Kidney glomerular epithelial cell (primary cell): Measurements from ENCODE around the gene ADAMTS13.
"Not testable (repeated sequence)": the region's sequence is repeated elsewhere in the genome, so short reads cannot be mapped to it uniquely, and the experiment has no call there.

Experiments
- DNase-seq: peaks from one replicate; lab custom pipeline; 2025; lab: John Stamatoyannopoulos, UW

The ADAMTS13 gene

DNA sequence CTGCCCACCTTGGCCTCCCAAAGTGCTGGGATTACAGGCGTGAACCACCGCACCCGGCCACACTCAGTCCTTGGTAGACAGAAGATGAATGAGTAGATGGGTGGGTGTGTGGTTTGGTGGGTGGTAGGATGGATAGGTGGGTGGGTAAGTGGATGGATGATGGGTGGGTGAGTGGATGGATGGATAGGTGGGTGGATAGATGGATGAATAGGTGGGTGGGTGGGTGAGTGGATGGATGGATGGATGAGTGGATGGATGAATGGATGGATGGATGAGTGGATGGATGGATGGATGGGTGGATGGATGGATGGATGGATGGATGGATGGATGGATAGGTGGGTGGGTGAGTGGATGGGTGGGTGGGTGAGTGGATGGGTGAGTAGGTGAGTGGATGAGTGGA, 29.9 kb upstream of the ADAMTS13 start:
- not testable (repeated sequence) for DNase-seq

DNA sequence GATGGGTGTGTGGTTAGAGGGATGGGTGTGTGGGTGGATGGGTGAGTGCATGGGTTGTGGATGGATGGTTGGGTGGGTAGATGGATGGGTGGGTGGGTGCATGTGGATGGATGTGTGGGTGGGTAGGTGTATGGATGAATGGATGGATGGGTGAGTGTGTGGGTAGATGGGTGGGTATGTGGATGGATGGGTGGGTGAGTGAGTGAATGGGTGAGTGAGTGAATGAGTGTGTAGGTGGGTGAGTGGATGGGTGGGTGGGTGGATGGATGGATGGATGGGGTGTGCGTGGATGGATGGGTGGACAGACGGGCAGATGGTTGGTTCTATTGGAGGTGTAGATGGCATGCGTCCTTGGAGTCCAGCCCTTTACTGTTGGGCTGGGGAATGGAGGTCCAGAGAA, 28.8 kb upstream of the ADAMTS13 start:
- no peak for DNase-seq

GRCh38 chr9:133394687-133395271, 27.4 kb upstream of the ADAMTS13 start:
- DNase-seq: no peak

- no peak for DNase-seq
Measured at GRCh38 chr9:133396952-133397351, 25.2 kb upstream of the ADAMTS13 start.

DNA sequence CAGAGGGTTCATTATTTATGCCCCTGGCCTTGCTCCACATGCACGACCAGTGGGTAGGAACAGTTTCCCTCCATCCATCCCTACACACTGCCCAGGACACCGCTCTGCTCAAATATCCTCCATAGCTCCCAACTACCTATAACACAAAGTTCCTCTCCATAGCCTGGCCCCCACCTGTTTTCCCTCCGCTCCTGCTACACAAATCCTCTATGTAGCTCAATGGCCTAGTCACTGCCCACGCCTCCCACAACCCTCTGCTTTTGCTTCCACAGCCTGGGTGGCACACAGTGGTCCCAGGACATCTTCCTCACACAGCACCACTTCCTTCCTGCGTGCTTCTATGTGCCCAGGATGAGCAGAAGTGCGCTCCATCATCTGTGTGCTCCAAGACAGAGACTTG, 24.8 kb upstream of the ADAMTS13 start:
- no peak for DNase-seq

- DNase-seq: no peak
Measured at GRCh38 chr9:133397895-133398294, 24.3 kb upstream of the ADAMTS13 start.

- DNase-seq: no peak
Measured at GRCh38 chr9:133400292-133400691, 21.9 kb upstream of the ADAMTS13 start.

- no peak for DNase-seq
Measured at GRCh38 chr9:133401588-133401987, 20.6 kb upstream of the ADAMTS13 start.

DNA sequence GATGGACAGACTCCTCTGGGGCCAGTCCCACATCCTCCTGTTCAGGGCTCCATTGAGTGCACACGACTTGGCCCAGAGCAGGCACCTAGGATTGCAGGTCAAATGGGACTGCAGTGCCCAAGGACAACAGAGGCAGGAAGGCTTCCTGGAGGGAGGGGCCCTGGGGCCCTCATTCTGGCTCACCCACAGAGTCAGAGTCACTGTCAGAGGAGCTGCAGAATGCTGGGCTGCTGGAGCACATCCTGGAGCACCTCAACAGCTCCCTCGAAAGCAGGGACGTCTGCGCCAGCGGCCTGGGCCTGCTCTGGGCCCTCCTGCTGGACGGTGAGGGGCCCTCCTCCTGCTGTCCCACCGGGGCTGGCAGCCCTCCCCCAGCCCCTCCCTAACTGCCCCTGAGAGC, 19.5 kb upstream of the ADAMTS13 start:
- DNase-seq: no peak

DNA sequence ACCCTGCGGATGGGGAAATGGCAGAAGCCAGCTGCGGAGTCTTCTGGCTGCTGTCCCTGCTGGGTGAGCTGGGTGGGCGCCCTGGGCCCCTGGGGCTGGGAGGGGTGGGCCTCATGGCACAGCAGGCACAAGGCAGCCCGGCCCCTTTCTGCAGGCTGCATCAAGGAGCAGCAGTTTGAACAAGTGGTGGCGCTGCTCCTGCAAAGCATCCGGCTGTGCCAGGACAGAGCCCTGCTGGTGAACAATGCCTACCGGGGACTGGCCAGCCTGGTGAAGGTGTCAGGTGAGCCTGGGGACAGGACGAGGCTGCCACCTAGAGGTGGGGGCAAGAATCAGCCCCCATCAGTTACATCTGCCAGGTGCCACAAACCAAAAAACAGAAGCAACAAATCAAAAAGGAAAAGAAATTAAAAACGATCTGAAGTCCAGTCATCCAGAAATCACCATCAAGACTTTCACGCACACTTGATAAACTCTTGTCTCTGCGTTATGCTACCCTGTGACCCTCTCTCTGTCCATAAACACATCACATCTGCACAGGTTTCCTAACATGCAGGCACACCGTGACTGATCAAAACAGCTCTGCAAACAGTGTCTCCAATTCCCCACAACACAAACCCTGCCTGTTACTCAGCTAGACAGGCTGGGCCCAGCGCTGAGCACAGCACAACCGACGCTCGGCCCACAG, 18.3 kb upstream of the ADAMTS13 start:
- no peak for DNase-seq

GRCh38 chr9:133404454-133405002, 17.6 kb upstream of the ADAMTS13 start:
- DNase-seq: no peak

GRCh38 chr9:133405508-133406438, 16.4 kb upstream of the ADAMTS13 start:
- no peak for DNase-seq

- DNase-seq: peak; percentile 39
Measured at GRCh38 chr9:133406480-133407307, 15.5 kb upstream of the ADAMTS13 start.

- no peak for DNase-seq
Measured at GRCh38 chr9:133408042-133408441, 14.1 kb upstream of the ADAMTS13 start.

GRCh38 chr9:133415170-133415569, 7.0 kb upstream of the ADAMTS13 start:
- DNase-seq: no peak

GRCh38 chr9:133417541-133418461, 4.4 kb upstream of the ADAMTS13 start, which contains the start of gene REXO4:
REXO4 (minus strand) TSS chr9:133418010; CDS start chr9:133417844, 166 bp downstream.
- peak; percentile 62 for DNase-seq

DNA sequence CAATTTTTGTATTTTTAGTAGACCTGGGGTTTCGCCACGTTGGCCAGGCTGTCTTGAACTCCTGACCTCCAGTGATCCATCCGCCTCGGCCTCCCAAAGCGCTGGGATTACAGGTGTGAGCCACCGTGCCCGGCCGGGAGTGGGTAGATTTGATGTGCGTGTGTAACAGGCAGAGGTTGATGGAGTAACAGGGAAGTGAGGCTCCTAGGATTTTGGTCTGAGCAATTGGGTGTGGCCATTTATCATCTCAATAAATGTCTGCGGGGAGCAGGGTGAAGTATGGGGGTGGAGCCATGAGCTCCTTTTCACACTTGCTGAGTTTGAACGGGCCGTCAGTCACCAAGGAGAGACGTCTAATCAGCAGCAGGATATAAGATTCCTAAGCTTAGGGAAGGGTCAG, 3.2 kb upstream of the ADAMTS13 start:
- no peak for DNase-seq

DNA sequence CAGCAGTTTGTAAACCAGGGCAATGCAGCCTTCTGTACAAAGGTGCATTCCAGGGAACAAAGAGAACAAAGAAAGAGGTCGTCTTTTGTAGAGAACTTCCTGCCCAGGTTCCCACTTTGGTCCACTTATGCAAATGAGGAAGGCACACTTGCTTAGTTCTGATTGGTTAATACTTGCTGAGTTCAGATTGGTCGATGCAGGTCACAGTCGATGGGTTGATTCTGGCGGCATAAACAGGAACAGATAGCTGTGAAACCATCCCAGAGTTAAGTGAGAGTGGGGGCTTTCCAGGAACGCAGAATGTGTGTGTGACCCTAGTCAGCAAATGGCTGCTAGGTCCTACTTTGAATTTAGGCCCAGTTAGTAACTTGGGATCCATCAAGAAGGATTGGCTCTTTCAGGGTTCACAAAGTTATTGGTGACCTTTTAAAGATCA, 1.8 kb upstream of the ADAMTS13 start:
- no peak for DNase-seq

- DNase-seq: no peak
Measured at GRCh38 chr9:133423216-133423615, 1.0 kb downstream of the ADAMTS13 start.

DNA sequence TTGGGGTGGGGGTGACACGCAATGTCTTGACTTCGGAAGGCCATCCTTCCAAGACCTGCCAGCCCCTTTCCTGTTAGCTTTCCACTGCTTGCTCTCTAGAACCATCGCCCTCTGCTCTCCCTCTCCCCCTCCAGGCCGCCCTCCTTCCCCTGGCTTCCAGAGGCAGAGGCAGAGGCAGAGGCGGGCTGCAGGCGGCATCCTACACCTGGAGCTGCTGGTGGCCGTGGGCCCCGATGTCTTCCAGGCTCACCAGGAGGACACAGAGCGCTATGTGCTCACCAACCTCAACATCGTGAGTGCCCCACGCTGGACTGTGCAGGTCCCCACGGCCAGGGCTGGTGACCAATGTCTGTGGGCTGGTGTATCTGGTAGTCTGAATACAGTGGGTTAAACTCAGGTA, 2.0 kb downstream of the ADAMTS13 start:
- DNase-seq: no peak
